ENCODE results near the gene ANKFY1.

ANKFY1 gene

GRCh38 chr17:4118015-4118743 lies 145.6 kb downstream of the ANKFY1 start:
- DNase-seq (ENCODE audit: low spot score) = no peak

- no peak for DNase-seq (ENCODE audit: low spot score)
Measured at GRCh38 chr17:4116516-4116915, 147.3 kb downstream of the ANKFY1 start.
